ENCODE measurements around the gene GORASP1. TPM values are rescaled to one million over a fixed set of nuclear protein-coding genes. Genes with fewer than 3 reads are reported as not detected.

Gene GORASP1
- polyA plus RNA-seq, 4 donors, result 30.5 to 60.0 (median 42.4) TPM

DNA sequence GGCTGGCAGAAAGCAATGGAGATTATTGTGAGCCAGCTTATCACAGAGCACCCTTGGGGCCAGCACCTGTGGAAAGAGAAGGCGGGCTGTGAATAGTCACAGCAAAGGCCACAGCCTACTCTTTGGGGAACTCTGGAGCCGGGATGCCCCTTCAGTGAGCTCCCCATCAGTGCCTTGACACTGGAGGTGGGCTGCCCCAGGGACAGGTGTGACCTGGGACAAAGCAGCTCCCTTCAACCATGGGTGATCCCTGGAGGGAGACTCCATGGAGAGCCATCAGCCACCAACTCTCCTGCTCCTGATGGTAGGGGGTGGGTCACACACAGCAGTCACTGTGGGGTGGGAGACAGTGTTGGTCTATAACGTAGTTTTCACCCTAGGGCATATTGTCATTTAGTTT is 5.9 kb upstream of the GORASP1 start:
- FAIRE-seq (no peak), DNase-seq (no peak)
- Histone ChIP-seq H3K4me3 (ENCODE audit: low read depth in 1 of 3, low read length in 3 of 3) (no peak overlapping the region), H3K4me1 (ENCODE audit: control insufficient read depth in 3 of 3, insufficient read depth in 2 of 3, low read depth in 1 of 3, low read length in 2 of 3) (peaks cover 0 to 1% (median 1%) of the 10 kb centered on the region in 3 donors), H3K27me3 (ENCODE audit: control insufficient read depth in 3 of 3, insufficient read depth in 3 of 3, low read length in 3 of 3) (no peaks in the 10 kb centered on the region), H3K9me3 (ENCODE audit: control insufficient read depth in 2 of 2, insufficient read depth in 1 of 2, low read depth in 1 of 2, low read length in 1 of 2) (no peaks in the 10 kb centered on the region), H3K36me3 (ENCODE audit: control insufficient read depth in 3 of 3, insufficient read depth in 2 of 3, low read depth in 1 of 3, low read length in 3 of 3) (peaks cover 0 to 26% (median 0%) of the 10 kb centered on the region in 3 donors), H3K27ac (ENCODE audit: low read depth in 1 of 3, low read length in 2 of 3) (no peak overlapping the region)
- 91 to 95% (median 93%) methylated on average over 3 of the region's 3 CpGs for WGBS, 3 donors

DNA sequence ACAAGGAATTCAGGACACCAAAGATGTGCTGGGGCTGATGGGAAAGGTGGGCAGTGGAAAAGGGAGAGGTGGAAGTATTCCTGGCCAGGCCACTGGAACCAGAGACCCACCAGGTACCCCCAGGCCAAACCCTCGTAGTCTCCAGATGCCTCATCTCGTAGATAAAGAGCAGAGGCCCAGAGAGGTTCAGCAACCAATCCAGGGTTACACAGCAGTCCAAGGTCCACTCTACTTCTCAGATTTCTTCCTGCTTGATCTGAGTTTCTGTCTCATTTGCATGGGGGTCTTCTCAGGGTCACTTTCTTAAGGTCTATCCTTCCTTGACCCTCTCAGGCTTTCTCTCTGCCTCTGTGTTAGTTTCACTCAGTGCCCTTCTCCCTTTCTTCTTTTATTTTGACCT is 5.1 kb upstream of the GORASP1 start:
- Histone ChIP-seq H3K4me3 (ENCODE audit: low read depth in 1 of 3, low read length in 3 of 3) (no peak overlapping the region), H3K36me3 (ENCODE audit: control insufficient read depth in 3 of 3, insufficient read depth in 2 of 3, low read depth in 1 of 3, low read length in 3 of 3) (peaks cover 0 to 24% (median 0%) of the 10 kb centered on the region in 3 donors), H3K27me3 (ENCODE audit: control insufficient read depth in 3 of 3, insufficient read depth in 3 of 3, low read length in 3 of 3) (no peaks in the 10 kb centered on the region), H3K27ac (ENCODE audit: low read depth in 1 of 3, low read length in 2 of 3) (no peak overlapping the region), H3K9me3 (ENCODE audit: control insufficient read depth in 2 of 2, insufficient read depth in 1 of 2, low read depth in 1 of 2, low read length in 1 of 2) (no peaks in the 10 kb centered on the region), H3K4me1 (ENCODE audit: control insufficient read depth in 3 of 3, insufficient read depth in 2 of 3, low read depth in 1 of 3, low read length in 2 of 3) (peaks cover 0 to 6% (median 3%) of the 10 kb centered on the region in 3 donors)
- DNase-seq, result no peak
- no peak for FAIRE-seq
- WGBS, 3 donors, result 74 to 89% (median 82%) methylated on average over 2 of the region's 2 CpGs

- H3K36me3 ChIP-seq (ENCODE audit: control insufficient read depth in 3 of 3, insufficient read depth in 2 of 3, low read depth in 1 of 3, low read length in 3 of 3), result peaks cover 0 to 24% (median 0%) of the 10 kb centered on the region in 3 donors
- 89 to 100% (median 95%) methylated on average over 3 of the region's 3 CpGs for WGBS, 3 donors
- DNase-seq, result no peak
- H3K27ac ChIP-seq (ENCODE audit: low read depth in 1 of 3, low read length in 2 of 3), result no peak overlapping the region
- H3K27me3 ChIP-seq (ENCODE audit: control insufficient read depth in 3 of 3, insufficient read depth in 3 of 3, low read length in 3 of 3), result no peaks in the 10 kb centered on the region
- H3K4me3 ChIP-seq (ENCODE audit: low read depth in 1 of 3, low read length in 3 of 3), result no peak overlapping the region
- H3K9me3 ChIP-seq (ENCODE audit: control insufficient read depth in 2 of 2, insufficient read depth in 1 of 2, low read depth in 1 of 2, low read length in 1 of 2), result no peaks in the 10 kb centered on the region
- peaks cover 0 to 6% (median 3%) of the 10 kb centered on the region in 3 donors for H3K4me1 ChIP-seq (ENCODE audit: control insufficient read depth in 3 of 3, insufficient read depth in 2 of 3, low read depth in 1 of 3, low read length in 2 of 3)
- FAIRE-seq, result no peak
Observed at GRCh38 chr3:39112113-39112512, 4.7 kb upstream of the GORASP1 start.

GRCh38 chr3:39110041-39110639 is 2.7 kb upstream of the GORASP1 start:
- H3K4me3 ChIP-seq (ENCODE audit: low read depth in 1 of 3, low read length in 3 of 3), result no peak overlapping the region
- H3K27me3 ChIP-seq (ENCODE audit: control insufficient read depth in 3 of 3, insufficient read depth in 3 of 3, low read length in 3 of 3), result no peaks in the 10 kb centered on the region
- peaks cover 0 to 22% (median 0%) of the 10 kb centered on the region in 3 donors for H3K36me3 ChIP-seq (ENCODE audit: control insufficient read depth in 3 of 3, insufficient read depth in 2 of 3, low read depth in 1 of 3, low read length in 3 of 3)
- no peak overlapping the region for H3K27ac ChIP-seq (ENCODE audit: low read depth in 1 of 3, low read length in 2 of 3)
- WGBS, 3 donors, result 76 to 91% (median 82%) methylated on average over 2 of the region's 2 CpGs
- peaks cover 4 to 10% (median 6%) of the 10 kb centered on the region in 3 donors for H3K4me1 ChIP-seq (ENCODE audit: control insufficient read depth in 3 of 3, insufficient read depth in 2 of 3, low read depth in 1 of 3, low read length in 2 of 3)
- DNase-seq (no peak), FAIRE-seq (no peak)
- no peaks in the 10 kb centered on the region for H3K9me3 ChIP-seq (ENCODE audit: control insufficient read depth in 2 of 2, insufficient read depth in 1 of 2, low read depth in 1 of 2, low read length in 1 of 2)

DNA sequence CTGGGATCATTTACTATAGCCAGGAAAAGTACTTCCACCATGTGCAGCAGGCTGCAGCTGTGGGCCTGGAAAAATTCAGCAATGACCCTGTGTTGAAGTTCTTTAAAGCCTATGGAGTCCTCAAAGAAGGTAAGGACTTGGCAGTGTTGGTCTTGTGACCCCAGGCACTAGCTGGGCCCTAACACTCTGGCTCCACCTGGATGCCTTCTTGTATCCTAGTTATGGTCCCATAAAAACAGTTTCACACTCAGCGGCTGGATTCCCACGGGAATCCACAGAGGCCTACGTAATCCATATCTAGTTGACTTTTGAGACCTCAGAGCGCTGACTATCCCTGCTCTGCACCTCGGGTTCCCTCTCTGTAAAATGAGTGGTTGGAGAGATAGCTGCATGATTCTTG is 1.7 kb upstream of the GORASP1 start:
- WGBS, 3 donors, result 85 to 89% (median 87%) methylated on average over 5 of the region's 5 CpGs
- Histone ChIP-seq H3K9me3 (ENCODE audit: control insufficient read depth in 2 of 2, insufficient read depth in 1 of 2, low read depth in 1 of 2, low read length in 1 of 2) (no peaks in the 10 kb centered on the region), H3K36me3 (ENCODE audit: control insufficient read depth in 3 of 3, insufficient read depth in 2 of 3, low read depth in 1 of 3, low read length in 3 of 3) (peaks cover 0 to 30% (median 0%) of the 10 kb centered on the region in 3 donors), H3K27me3 (ENCODE audit: control insufficient read depth in 3 of 3, insufficient read depth in 3 of 3, low read length in 3 of 3) (no peaks in the 10 kb centered on the region), H3K27ac (ENCODE audit: low read depth in 1 of 3, low read length in 2 of 3) (no peak overlapping the region), H3K4me1 (ENCODE audit: control insufficient read depth in 3 of 3, insufficient read depth in 2 of 3, low read depth in 1 of 3, low read length in 2 of 3) (peaks cover 4 to 10% (median 6%) of the 10 kb centered on the region in 3 donors), H3K4me3 (ENCODE audit: low read depth in 1 of 3, low read length in 3 of 3) (no peak overlapping the region)
- DNase-seq, result no peak
- no peak for FAIRE-seq

GRCh38 chr3:39108200-39108710 is 828 bp upstream of the GORASP1 start:
- DNase-seq (no peak), FAIRE-seq (no peak)
- Histone ChIP-seq H3K4me3 (ENCODE audit: low read depth in 1 of 3, low read length in 3 of 3) (peak overlapping the region; percentile 80 to 98 (median 87)), H3K4me1 (ENCODE audit: control insufficient read depth in 3 of 3, insufficient read depth in 2 of 3, low read depth in 1 of 3, low read length in 2 of 3) (peaks cover 4 to 10% (median 6%) of the 10 kb centered on the region in 3 donors), H3K27ac (ENCODE audit: low read depth in 1 of 3, low read length in 2 of 3) (peak overlapping the region in 2 of 3 donors; percentile 80 to 92), H3K36me3 (ENCODE audit: control insufficient read depth in 3 of 3, insufficient read depth in 2 of 3, low read depth in 1 of 3, low read length in 3 of 3) (peaks cover 0 to 36% (median 0%) of the 10 kb centered on the region in 3 donors), H3K9me3 (ENCODE audit: control insufficient read depth in 2 of 2, insufficient read depth in 1 of 2, low read depth in 1 of 2, low read length in 1 of 2) (no peaks in the 10 kb centered on the region), H3K27me3 (ENCODE audit: control insufficient read depth in 3 of 3, insufficient read depth in 3 of 3, low read length in 3 of 3) (no peaks in the 10 kb centered on the region)
- whole genome bisulfite sequencing, 3 donors, result 24 to 40% (median 25%) methylated on average over 2 of the region's 2 CpGs

GRCh38 chr3:39106851-39107387 is 508 bp downstream of the GORASP1 start:
- Histone ChIP-seq H3K4me3 (ENCODE audit: low read depth in 1 of 3, low read length in 3 of 3) (peak overlapping the region; percentile 80 to 98 (median 87)), H3K9me3 (ENCODE audit: control insufficient read depth in 2 of 2, insufficient read depth in 1 of 2, low read depth in 1 of 2, low read length in 1 of 2) (no peaks in the 10 kb centered on the region), H3K27me3 (ENCODE audit: control insufficient read depth in 3 of 3, insufficient read depth in 3 of 3, low read length in 3 of 3) (no peaks in the 10 kb centered on the region), H3K36me3 (ENCODE audit: control insufficient read depth in 3 of 3, insufficient read depth in 2 of 3, low read depth in 1 of 3, low read length in 3 of 3) (peaks cover 0 to 41% (median 0%) of the 10 kb centered on the region in 3 donors), H3K4me1 (ENCODE audit: control insufficient read depth in 3 of 3, insufficient read depth in 2 of 3, low read depth in 1 of 3, low read length in 2 of 3) (peaks cover 4 to 10% (median 6%) of the 10 kb centered on the region in 3 donors), H3K27ac (ENCODE audit: low read depth in 1 of 3, low read length in 2 of 3) (peak overlapping the region; percentile 80 to 92 (median 88))
- DNase-seq (peak; percentile 61 to 84), FAIRE-seq (no peak)
- 0 to 1% (median 1%) methylated on average over 36 to 55 of the region's 55 CpGs for WGBS, 3 donors

- H3K27me3 ChIP-seq (ENCODE audit: control insufficient read depth in 3 of 3, insufficient read depth in 3 of 3, low read length in 3 of 3), result no peaks in the 10 kb centered on the region
- peaks cover 4 to 10% (median 6%) of the 10 kb centered on the region in 3 donors for H3K4me1 ChIP-seq (ENCODE audit: control insufficient read depth in 3 of 3, insufficient read depth in 2 of 3, low read depth in 1 of 3, low read length in 2 of 3)
- DNase-seq (peak in 1 of 2 donors; percentile 31), FAIRE-seq (no peak)
- H3K9me3 ChIP-seq (ENCODE audit: control insufficient read depth in 2 of 2, insufficient read depth in 1 of 2, low read depth in 1 of 2, low read length in 1 of 2), result no peaks in the 10 kb centered on the region
- WGBS, 3 donors, result 5 to 14% (median 12%) methylated on average over 16 of the region's 16 CpGs
- H3K27ac ChIP-seq (ENCODE audit: low read depth in 1 of 3, low read length in 2 of 3), result peak overlapping the region in 2 of 3 donors; percentile 29 to 80
- peaks cover 0 to 38% (median 0%) of the 10 kb centered on the region in 3 donors for H3K36me3 ChIP-seq (ENCODE audit: control insufficient read depth in 3 of 3, insufficient read depth in 2 of 3, low read depth in 1 of 3, low read length in 3 of 3)
- H3K4me3 ChIP-seq (ENCODE audit: low read depth in 1 of 3, low read length in 3 of 3), result peak overlapping the region; percentile 80 to 98 (median 87)
Observed at GRCh38 chr3:39106281-39106811, 1.1 kb downstream of the GORASP1 start.

Data from small intestine (tissue), 7 donors.